GM12865 (cell line): Measurements from ENCODE around the gene AGPAT4.

Experiments used
- DNase-seq: peaks from one replicate; pipeline ENCODE4 v3.0.0; 2010; ENCODE audit warnings: low read depth
- H3K4me3 ChIP-seq: 2 replicates; pipeline ENCODE4 v1.5.1; 2011; ENCODE audit warnings: mild to moderate bottlenecking, low read depth, low read length, control low read depth
- CTCF ChIP-seq: IDR thresholded peaks from 2 replicates; pipeline ENCODE4 v1.5.1; 2011; ENCODE audit warnings: low read length, control low read depth, low read depth, inconsistent platforms; ENCODE audit not compliant: insufficient read depth; ENCODE audit errors: missing control alignments

Gene AGPAT4

GRCh38 chr6:161299726-161300125 is 25.9 kb upstream of the AGPAT4 start:
- no peak for TF ChIP-seq CTCF
- DNase-seq: no peak
- H3K4me3 ChIP-seq: no peak overlapping the region

- H3K4me3 ChIP-seq: no peak overlapping the region
- no peak for TF ChIP-seq CTCF
- DNase-seq: no peak
These were observed 21.9 kb upstream of the AGPAT4 start for GRCh38 chr6:161295784-161296183.

- no peak for DNase-seq
- no peak for TF ChIP-seq CTCF
- H3K4me3 ChIP-seq: no peak overlapping the region
These were observed 18.9 kb upstream of the AGPAT4 start for GRCh38 chr6:161292650-161293281.

- TF ChIP-seq CTCF: no peak
- no peak for DNase-seq
- no peak overlapping the region for H3K4me3 ChIP-seq
These were observed 18.3 kb upstream of the AGPAT4 start for GRCh38 chr6:161292145-161292544.

DNA sequence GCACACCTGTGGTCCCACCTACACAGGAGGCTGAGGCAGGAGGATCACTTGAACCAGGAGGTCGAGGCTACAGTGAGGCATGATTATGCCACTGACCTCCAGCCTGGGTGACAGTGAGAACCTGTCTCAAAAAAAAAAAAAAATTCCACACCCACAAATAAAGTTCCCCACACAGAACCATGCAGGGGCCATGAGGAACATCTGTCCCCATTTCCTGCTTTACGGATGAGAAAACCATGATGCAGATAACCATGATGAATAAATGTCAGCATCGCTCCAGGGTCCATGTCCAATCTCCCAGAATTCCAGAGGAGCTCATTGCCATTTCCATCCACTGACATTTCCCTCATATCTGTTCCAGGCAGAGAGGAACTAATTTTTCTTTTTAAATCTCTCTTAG is 16.9 kb upstream of the AGPAT4 start:
- H3K4me3 ChIP-seq: no peak overlapping the region
- no peak for TF ChIP-seq CTCF
- no peak for DNase-seq

- H3K4me3 ChIP-seq: no peak overlapping the region
- DNase-seq: no peak
- no peak for TF ChIP-seq CTCF
These were observed 10.8 kb upstream of the AGPAT4 start for GRCh38 chr6:161284653-161285052.

DNA sequence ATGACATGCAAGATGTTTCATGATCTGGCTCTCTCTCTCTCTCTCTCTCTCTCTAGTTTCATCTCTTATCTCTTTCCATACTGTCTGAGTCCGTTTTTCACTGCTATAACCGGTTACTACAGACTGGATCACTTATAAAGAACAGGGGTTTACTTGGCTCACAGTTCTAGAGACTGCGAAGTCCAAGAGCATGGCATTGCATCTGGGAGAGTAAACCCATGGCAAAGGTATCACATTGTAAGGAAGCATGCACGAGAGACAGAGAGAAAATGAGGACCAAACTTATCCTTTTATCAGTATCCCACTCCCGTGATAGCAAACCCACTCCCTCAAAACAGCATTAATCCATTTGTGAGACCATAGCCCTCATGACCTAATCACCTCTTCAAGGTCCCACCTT is 7.2 kb upstream of the AGPAT4 start:
- H3K4me3 ChIP-seq: no peak overlapping the region
- no peak for DNase-seq
- no peak for TF ChIP-seq CTCF
